ENCODE measurements around the gene UGCG.
A peak's percentile ranks its signal among the peaks of the same experiment; 100 is the strongest.

Gene UGCG

DNA sequence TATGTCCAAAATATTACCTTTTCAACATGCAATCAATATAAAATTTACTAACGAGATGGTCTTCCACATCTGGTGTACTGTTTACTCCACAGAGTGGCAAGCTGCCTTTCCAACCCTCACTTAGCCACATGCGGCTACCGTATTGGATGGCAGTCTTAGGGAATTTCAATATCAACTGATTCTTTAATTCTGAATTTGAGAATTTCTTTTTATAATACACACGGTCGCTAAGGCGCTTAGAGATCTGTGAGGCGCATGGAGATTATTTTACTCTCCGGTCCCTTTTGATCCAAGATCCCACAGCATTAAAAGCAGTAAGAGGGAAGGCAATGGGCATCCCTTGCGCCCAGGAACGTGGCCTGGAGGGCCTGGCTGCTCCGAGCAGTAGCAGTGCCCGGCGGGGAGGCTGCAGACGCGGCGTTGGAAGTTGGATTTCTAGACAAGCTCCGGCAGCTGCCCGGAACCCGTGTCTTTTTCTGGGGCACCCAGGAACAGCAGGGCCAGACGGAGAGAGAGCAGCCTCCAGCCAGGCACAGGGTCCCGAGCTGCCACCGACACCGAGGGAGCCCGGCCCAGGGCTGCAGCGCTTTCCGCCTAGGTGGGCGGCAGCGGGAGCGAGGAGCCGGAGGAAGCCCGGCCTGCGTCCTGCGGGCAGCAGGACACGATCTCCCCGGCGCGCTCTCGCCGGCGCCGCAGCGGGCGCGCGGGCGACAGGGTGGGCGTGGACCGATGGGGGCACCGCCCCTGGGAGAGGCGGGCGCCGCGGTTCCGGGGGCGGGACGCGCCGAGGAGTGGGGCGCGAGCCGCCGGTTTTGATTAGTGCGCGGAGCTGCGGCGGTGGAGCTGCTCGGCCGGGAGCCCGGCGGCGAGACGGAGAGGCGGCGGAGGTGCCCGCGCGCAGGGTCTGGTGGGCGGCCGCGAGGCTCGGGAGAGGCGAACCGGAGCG lies at the start of gene UGCG:
Gene UGCG, plus strand, starts transcription at position 819 of the 946 bp plus-strand sequence. CDS start 402 bp downstream, outside the sequence.
- H3K4me3 ChIP-seq (ENCODE audit: control insufficient read depth, low read depth, low read length): peak within 1 kb of the TSS; percentile 99

DNA sequence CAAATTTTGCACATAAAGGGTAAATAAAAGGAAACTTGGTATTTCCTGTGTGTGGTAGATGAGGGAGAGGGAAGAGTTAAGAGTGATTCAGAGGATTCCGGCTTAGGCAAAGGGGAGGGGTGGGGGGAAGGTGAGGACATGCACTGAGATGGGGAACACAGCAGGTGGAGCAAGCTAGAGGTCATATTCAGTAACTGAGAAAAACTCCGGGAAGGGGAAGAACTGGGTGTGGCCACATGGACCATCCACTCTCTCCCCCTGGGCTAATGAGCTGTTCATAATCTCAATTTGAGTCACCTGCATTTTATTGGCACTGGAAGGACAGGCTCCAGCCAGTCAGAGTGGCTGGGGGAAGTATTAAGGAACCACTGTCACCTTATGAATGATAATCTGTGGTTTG lies 45.1 kb upstream of the UGCG start:
- DNase-seq (ENCODE audit: low read depth): no peak
- TF ChIP-seq, protein P1, sequence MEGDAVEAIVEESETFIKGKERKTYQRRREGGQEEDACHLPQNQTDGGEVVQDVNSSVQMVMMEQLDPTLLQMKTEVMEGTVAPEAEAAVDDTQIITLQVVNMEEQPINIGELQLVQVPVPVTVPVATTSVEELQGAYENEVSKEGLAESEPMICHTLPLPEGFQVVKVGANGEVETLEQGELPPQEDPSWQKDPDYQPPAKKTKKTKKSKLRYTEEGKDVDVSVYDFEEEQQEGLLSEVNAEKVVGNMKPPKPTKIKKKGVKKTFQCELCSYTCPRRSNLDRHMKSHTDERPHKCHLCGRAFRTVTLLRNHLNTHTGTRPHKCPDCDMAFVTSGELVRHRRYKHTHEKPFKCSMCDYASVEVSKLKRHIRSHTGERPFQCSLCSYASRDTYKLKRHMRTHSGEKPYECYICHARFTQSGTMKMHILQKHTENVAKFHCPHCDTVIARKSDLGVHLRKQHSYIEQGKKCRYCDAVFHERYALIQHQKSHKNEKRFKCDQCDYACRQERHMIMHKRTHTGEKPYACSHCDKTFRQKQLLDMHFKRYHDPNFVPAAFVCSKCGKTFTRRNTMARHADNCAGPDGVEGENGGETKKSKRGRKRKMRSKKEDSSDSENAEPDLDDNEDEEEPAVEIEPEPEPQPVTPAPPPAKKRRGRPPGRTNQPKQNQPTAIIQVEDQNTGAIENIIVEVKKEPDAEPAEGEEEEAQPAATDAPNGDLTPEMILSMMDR (IDR thresholded peaks at IDR 0.05; ENCODE audit: control insufficient read depth, insufficient read depth, low read depth, low read length, missing control alignments): no peak
- H3K4me3 ChIP-seq (ENCODE audit: control insufficient read depth, low read depth, low read length): no peak overlapping the region

More for the DNA sequence above, at the start of gene UGCG:
- DNase-seq (ENCODE audit: low read depth): peak; percentile 61
- TF ChIP-seq, protein P1 (IDR thresholded peaks at IDR 0.05; ENCODE audit: control insufficient read depth, insufficient read depth, low read depth, low read length, missing control alignments): no peak

DNA sequence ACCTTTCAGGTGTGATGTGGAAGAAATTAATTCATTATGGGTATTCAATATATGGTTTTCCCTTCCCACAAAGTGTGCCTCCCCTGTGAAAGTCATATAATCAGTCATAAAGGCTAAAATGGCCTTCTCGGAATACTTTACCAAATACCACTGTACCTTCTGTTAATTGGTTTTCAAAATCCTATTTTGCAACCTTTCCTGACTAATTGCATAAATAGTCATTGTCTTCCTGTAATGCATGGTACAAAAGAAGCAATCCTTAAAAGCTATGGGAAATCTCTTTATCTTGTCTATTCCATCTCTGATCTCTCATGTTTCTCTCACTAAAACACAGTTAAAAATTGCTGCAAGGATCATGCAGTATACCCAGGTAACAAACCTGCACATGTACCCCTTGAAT lies 44.3 kb upstream of the UGCG start:
- no peak for DNase-seq (ENCODE audit: low read depth)
- H3K4me3 ChIP-seq (ENCODE audit: control insufficient read depth, low read depth, low read length): no peak overlapping the region
- TF ChIP-seq, protein P1 (IDR thresholded peaks at IDR 0.05; ENCODE audit: control insufficient read depth, insufficient read depth, low read depth, low read length, missing control alignments): no peak

DNA sequence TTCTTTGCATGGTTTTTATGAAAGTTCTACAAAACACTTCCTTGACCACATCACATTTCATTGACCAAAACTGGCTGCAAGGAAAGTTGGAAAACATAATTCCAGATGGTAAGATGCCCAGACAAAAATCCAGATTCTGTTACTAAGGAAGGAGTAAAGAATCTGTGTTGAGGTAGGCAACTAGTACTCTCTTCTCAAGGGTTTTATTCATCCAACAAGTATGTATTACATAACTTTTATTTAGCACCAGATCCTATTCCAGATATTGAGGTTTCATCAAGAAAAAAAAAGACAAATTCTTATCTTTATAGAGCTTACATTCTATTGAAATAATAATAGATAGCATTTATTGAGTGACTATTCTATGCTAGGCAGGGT lies 43.2 kb upstream of the UGCG start:
- DNase-seq (ENCODE audit: low read depth): peak; percentile 78
- H3K4me3 ChIP-seq (ENCODE audit: control insufficient read depth, low read depth, low read length): no peak overlapping the region
- TF ChIP-seq, protein P1 (IDR thresholded peaks at IDR 0.05; ENCODE audit: control insufficient read depth, insufficient read depth, low read depth, low read length, missing control alignments): no peak

DNA sequence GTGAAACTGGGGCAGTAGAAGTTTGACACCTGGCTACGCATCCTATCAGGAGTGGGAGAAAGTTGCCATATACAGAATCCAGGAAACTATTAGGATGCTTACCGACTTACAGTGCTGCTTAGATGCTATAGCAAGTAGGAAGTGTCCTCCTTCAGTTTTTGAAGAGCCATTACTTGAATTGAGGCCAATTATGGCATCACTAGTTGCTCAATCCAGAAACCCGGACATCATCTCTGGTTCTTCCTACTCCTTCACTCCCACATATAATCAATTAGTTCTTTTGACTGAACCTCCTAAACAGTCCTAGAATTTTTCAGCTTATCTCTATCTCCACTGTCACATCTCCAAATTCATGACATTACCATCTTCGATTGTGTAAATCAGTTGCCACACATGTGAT lies 41.8 kb upstream of the UGCG start:
- TF ChIP-seq, protein P1 (IDR thresholded peaks at IDR 0.05; ENCODE audit: control insufficient read depth, insufficient read depth, low read depth, low read length, missing control alignments): no peak
- no peak overlapping the region for H3K4me3 ChIP-seq (ENCODE audit: control insufficient read depth, low read depth, low read length)
- DNase-seq (ENCODE audit: low read depth): no peak

DNA sequence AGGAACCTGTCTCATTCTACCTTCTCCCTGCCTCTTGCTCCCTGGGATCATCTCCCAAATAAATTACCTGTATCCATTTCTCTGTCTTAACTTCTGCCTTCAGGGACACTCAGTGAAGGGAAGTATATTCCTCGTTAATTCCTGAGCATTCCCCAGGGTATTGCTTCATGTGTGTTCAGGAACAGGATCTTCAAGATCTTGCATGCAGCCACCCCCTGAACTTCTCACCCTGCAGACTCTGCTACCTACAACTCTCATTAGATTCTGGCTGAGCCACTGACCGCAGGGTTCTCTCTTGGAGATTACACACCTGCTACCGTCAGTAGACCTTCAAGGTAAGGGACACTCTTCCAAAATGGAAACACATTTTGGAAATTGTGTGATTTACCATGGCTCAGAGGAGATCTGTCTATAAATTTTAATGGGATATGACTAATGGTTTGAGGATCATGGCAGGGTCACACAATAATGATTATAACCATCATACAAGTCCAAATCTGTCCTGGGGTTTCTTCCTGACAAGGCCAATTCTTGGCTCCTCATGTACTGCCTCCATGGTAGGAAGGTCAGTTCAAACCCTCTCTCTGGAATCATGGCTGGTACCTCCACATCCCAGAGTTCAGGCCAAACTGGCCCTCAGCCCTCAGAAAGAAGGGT lies 38.9 kb upstream of the UGCG start:
- DNase-seq (ENCODE audit: low read depth): peak; percentile 67
- H3K4me3 ChIP-seq (ENCODE audit: control insufficient read depth, low read depth, low read length): no peak overlapping the region
- TF ChIP-seq, protein P1 (IDR thresholded peaks at IDR 0.05; ENCODE audit: control insufficient read depth, insufficient read depth, low read depth, low read length, missing control alignments): no peak
